Measurements from ENCODE around the gene DNAJC5G.
"Not testable (repeated sequence)": the region's sequence is repeated elsewhere in the genome, so short reads cannot be mapped to it uniquely, and the experiment has no call there.

DNAJC5G gene

GRCh38 chr2:27250652-27251379 lies 24.4 kb upstream of the DNAJC5G start:
- in situ Hi-C loops (cut with MboI; ENCODE audit: low sequenced_read_pairs), result no loop called here

DNA sequence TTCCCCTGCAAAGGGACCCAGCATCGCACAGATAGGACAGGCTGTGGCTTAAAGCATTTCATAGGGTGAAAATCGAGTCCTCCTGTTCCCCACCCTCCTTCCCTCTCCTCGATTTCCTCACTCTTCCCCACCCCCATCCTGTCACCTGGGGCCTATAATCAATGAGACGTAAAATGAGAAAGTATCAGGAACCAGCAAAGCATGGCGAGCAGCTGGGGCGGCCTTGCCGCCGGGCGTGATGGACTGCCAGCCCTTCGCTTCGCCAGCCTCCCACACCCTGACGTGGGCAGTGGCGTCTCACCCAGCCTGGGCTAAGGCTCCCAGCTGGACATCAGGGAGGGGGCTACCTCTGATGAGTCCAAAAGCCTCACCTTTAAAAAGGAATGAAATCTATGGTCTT lies 23.5 kb upstream of the DNAJC5G start:
- in situ Hi-C loops (cut with MboI; ENCODE audit: low sequenced_read_pairs), result no loop called here

DNA sequence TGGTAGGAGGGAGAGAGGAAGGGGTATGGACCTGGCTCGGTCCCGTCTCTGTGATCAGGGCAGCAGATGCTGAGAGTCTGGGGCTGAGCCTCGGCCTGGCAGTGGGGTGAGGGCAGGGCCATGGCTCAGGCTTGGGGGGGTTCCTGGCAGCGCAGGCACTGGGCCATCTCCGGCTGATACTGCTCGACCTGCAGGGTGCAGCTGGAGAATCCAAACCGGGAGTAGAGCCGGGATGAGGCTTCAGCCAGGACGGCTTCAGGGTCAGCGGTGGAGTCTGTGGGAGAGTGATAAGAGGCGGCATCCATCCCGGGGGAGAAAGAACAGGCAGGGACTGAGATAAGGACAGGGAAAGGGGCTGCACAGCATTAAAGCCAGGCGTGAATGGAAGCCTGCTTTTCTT lies 20.0 kb upstream of the DNAJC5G start:
- in situ Hi-C loops (cut with MboI; ENCODE audit: low sequenced_read_pairs), result no loop called here

DNA sequence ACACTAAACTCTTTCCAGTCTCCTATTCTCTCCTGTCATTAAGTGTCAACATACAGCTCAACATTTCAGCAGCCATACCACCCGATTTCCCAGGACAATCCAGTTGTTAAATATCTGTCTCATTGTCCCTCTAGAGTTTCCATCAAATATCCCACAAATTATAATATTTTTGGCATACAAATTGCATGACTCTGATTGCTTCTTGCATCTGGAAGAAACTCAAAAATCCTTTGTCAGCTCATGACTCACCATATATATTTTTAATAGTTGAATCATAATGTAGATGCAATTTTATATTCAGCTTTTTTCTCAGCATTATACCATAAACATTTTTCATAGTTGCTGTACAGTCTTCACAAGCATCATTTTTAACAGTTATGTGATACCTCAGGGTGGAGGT lies 19.6 kb upstream of the DNAJC5G start:
- in situ Hi-C loops (cut with MboI; ENCODE audit: low sequenced_read_pairs), result no loop called here

- in situ Hi-C loops (cut with MboI; ENCODE audit: low sequenced_read_pairs), result no loop called here
Observed at GRCh38 chr2:27256855-27257454, 18.3 kb upstream of the DNAJC5G start.

- in situ Hi-C loops (cut with MboI; ENCODE audit: low sequenced_read_pairs), result no loop called here
Observed at GRCh38 chr2:27258051-27258450, 17.2 kb upstream of the DNAJC5G start.

DNA sequence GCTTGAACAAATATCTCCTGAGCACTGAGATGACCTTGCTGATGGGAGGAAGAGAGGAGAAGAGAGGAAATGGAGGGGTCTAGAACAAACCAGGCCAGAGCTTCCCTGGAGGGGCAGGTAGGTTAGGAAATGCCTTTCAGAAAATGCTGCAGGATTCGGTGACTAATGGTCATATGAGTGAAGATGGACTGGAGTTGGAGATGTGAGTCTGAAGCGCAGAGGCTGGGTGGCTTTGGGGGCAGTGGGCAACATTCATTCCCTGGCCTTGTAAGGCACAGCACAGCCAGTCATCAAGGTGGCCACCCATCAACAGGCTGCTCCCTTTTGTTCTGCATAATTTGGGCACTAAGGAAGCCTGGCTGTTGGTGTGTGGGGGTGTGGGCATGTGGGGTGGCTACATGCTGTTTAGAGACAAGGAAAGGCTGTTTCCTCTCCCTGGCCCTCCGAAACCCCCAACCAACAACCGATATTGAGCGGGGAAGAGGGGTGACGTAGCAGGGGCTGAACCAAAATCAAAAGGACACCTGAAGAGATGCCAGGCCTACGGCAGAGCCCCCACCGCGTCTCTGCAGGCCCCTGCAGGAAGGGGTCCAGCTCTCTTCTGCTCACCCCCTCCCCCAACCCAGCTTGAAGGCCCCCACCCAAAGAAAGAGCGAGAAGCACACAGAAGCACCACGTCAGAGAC lies 13.8 kb upstream of the DNAJC5G start:
- in situ Hi-C loops (cut with MboI; ENCODE audit: low sequenced_read_pairs), result no loop called here

GRCh38 chr2:27261926-27262298 lies 13.3 kb upstream of the DNAJC5G start:
- in situ Hi-C loops (cut with MboI; ENCODE audit: low sequenced_read_pairs), result no loop called here

DNA sequence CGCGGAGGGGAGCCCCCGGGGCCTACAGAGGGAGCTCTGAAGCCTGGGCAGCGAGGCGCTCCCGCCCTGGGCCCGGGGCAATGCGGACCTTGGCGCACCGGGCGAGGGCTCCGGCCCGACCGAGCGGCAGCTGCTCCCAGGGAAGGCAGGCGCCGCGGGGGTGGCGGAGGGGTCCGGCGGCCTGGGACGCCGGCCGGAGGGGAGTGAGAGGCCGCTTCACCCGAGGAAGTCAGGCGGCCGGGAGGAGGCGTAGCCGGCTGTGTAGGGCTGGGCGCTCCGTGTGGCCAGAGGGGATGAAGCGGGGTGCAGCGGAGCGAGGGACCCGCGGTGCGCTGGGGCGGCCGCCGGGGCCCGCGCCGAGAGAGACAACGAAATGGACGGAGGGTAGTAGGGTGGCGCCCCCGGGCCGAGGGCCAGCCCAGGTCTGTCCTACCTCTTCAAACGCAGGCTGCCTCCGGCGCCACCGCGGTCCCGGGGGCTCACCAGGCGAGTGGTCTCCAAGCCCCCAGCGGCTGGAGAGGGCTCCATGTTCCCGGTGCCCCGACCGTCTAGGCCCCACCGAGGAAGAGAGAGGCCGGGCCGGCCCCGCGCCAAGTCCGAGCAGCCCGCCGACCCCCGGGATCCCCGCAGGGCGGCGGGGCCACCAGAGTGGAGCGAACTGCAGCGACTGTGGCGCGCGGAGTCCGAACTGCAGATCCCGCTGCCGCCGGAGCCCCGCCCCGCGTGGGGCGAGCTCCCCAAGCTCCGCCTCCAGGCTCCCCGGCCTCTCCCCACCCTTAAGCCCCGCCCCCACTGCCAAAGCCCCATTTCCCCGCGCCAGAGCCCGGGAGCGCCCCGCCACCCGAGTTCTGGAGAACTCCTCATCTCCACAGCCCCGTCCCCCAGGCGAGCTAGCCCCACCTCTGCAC lies 12.6 kb upstream of the DNAJC5G start, which contains the start of gene SLC30A3:
TSS of gene SLC30A3 (minus strand) at position 669 of the 908 bp plus-strand sequence. CDS start at position 528, 141 bp downstream.
- in situ Hi-C loops (cut with MboI; ENCODE audit: low sequenced_read_pairs), result no loop called here

DNA sequence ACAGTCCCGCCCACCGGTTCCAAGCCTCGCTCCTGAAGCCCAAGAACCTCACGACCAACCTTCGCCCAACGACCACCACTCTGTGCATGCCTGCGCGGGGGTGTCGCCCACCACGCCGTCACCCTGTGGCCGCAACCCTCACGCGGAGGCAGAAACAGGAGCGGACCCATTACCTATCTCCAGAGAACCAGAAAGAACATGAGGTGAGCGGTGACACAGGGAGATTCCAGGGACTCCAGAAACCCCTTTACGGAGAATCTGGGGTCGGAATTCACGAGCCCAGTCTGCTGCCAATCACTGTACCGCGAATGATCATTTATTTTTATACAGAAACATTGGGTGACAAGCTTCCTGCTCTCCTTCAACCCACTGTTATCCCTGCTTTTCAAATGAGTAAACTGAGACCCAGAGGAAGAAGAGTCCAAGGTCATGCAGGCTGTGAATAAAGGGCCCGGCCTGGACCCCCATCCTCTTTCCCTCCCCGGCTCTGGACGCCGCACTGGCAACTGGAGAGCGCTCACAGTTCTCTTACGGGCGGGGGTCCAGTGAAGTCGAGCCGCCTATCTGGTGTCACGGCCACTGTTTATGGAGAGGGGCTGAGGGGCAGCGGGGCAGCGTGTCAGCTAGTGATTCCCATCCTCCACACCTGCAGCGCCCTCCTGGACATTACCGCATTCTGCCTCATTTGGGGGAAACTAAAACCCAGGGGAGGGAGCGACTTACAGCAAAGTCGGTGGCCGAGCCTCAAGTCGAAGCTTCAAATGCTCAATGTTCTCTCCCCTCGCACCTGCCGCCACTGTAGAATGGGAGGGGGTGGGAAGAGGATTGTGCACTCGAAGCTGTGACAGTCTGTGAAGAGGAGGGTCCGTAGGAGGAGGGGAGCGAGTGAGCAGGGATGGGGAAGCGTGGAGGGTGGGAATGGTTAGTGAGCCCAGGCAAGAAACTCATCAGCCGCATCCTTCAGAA lies 11.7 kb upstream of the DNAJC5G start:
- in situ Hi-C loops (cut with MboI; ENCODE audit: low sequenced_read_pairs), result no loop called here

- in situ Hi-C loops (cut with MboI; ENCODE audit: low sequenced_read_pairs), result no loop called here
Observed at GRCh38 chr2:27264253-27264752, 10.9 kb upstream of the DNAJC5G start.

- in situ Hi-C loops (cut with MboI; ENCODE audit: low sequenced_read_pairs), result no loop called here
Observed at GRCh38 chr2:27264753-27265535, 10.3 kb upstream of the DNAJC5G start.

GRCh38 chr2:27265536-27265870 lies 9.7 kb upstream of the DNAJC5G start:
- in situ Hi-C loops (cut with MboI; ENCODE audit: low sequenced_read_pairs), result no loop called here

GRCh38 chr2:27268296-27268695 lies 6.9 kb upstream of the DNAJC5G start:
- in situ Hi-C loops (cut with MboI; ENCODE audit: low sequenced_read_pairs), result not testable (repeated sequence)

- in situ Hi-C loops (cut with MboI; ENCODE audit: low sequenced_read_pairs), result no loop called here
Observed at GRCh38 chr2:27270131-27270530, 5.1 kb upstream of the DNAJC5G start.

DNA sequence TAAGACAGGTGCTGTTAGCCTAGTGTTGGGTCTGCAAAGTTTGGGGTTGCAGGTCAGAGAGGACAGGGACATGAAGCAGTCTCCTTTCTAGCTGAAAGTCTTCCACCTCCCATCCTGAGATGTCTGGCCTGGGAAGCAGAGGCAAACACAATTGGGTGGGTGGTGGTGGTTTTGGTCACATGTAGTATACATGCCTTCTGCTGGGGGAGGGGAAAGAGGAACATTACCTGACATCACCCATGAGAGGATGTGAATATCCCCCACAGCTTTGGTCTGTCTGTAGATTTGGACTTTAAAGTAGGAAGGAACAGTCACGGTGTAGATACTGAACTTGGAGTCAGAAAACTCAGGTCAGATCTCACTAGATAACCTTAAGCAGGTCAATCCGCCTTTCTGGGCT lies 4.6 kb upstream of the DNAJC5G start:
- in situ Hi-C loops (cut with MboI; ENCODE audit: low sequenced_read_pairs), result no loop called here

- in situ Hi-C loops (cut with MboI; ENCODE audit: low sequenced_read_pairs), result no loop called here
Observed at GRCh38 chr2:27271631-27272340, 3.4 kb upstream of the DNAJC5G start.
